Midbrain (tissue), 1 donor: ENCODE results near the gene OR1L8.
"Not testable (repeated sequence)": the region's sequence is repeated elsewhere in the genome, so short reads cannot be mapped to it uniquely, and the experiment has no call there.

Experiments used
- DNase-seq: peaks from one replicate; lab custom pipeline; 2025; lab: John Stamatoyannopoulos, UW

The OR1L8 gene, protein sequence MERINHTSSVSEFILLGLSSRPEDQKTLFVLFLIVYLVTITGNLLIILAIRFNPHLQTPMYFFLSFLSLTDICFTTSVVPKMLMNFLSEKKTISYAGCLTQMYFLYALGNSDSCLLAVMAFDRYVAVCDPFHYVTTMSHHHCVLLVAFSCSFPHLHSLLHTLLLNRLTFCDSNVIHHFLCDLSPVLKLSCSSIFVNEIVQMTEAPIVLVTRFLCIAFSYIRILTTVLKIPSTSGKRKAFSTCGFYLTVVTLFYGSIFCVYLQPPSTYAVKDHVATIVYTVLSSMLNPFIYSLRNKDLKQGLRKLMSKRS

DNA sequence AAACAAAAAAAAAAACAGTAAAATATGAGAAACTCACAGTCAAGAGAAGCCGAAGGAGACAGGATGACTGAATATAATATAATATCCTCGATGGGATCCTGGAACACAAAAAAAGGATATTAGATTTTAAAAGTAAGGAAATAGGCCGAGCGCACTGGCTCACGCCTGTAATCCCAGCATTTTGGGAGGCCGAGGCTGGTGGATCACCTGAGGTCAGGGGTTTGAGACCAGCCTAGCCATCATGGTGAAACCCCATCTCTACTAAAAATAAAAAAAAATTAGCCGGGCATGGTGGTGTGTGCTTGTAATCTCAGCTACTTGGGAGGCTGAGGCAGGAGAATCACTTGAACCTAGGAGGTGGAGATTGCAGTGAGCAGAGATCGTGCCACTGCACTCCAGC lies at the start of gene OR1L8:
OR1L8 (minus strand) TSS at position 101 of the 400 bp plus-strand sequence. CDS start 14,907 bp downstream, outside the sequence.
- not testable (repeated sequence) for DNase-seq

DNA sequence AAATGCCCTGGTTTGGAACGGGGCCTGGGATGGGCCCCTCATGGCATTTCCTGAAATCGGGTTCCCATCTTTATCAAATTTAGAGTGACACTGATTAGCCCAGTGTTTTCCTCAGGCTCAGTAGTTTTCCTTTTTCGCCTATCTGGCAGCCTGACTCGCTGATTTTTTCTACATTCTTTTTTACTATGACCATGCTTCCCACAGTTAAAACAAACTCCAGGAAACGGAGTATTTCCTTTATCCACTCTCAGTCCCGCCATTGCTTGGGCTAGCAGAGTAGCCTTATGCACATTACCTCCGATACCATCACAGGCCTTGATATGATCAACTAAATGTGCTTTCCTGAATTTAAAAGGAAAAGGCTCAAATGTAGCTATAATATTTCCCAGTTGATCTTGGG lies 36.8 kb upstream of the OR1L8 start:
- DNase-seq, result no peak

- DNase-seq, result no peak
Observed at GRCh38 chr9:122614362-122614761, 31.2 kb upstream of the OR1L8 start, which contains the start of gene OR1Q1. Gene OR1Q1 (plus strand): TSS chr9:122614738. CDS start chr9:122614738, 0 bp downstream.

GRCh38 chr9:122609804-122610203 lies 26.6 kb upstream of the OR1L8 start:
- DNase-seq, result no peak

DNA sequence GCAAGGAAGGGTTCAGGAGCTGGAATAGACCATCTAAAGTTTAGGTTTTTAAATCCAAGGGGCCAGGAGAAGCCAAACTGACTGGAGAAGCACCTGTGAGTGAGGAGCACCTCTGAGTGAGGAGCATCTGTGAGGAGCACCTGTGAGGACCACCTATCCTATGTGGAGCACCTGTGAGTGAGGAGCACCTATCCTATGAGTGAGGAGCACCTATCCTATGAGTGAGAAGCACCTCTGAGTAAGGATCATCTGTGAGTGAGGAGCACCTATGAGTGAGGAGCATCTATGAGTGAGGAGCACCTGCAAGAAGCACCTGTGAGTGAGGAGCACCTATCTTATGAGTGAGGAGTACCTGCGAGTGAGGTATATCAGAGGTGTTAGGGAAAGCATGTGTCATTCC lies 23.4 kb upstream of the OR1L8 start:
- no peak for DNase-seq

DNA sequence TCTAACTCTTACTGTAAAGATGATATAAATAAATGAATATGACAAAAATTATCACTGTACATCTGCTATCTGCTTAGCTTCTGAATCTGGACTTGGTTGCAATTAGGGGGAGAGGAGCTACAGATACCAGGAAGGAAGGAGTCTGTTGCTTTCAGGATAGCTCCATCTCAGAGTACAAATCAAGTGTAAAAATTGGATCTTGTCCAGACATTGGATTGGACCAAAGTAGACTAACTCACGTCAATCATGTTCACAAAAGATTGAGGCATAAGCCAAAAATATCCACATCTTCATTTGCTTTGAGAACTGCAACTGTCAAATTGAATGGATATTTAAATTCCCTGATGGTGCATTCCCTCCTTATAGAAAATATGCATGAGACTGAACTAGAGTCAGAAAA lies 22.5 kb upstream of the OR1L8 start:
- no peak for DNase-seq

GRCh38 chr9:122580360-122580759 lies 2.8 kb downstream of the OR1L8 start:
- no peak for DNase-seq

GRCh38 chr9:122579874-122580273 lies 3.3 kb downstream of the OR1L8 start:
- DNase-seq, result no peak

DNA sequence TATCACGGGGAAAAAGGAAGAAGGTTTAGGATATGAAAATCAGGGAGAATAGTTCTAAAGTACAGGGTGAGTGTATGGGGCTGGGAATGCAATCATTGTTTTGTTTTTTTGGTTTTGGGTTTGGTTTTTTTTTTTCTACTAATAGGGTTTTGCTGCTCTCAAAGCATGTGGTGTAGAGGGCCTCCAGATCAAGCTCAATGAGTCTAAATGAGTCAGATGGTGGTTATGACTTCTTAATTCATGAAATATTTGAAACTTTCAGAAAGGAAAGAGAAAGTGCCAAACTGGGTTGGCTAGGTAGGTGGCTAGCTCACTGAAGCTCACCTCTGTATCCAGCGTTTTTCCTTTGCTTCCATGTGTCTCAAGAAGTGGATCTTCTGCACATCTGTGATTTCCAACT lies 10.7 kb downstream of the OR1L8 start:
- no peak for DNase-seq

- no peak for DNase-seq
Observed at GRCh38 chr9:122567901-122568300, 15.3 kb downstream of the OR1L8 start.

DNA sequence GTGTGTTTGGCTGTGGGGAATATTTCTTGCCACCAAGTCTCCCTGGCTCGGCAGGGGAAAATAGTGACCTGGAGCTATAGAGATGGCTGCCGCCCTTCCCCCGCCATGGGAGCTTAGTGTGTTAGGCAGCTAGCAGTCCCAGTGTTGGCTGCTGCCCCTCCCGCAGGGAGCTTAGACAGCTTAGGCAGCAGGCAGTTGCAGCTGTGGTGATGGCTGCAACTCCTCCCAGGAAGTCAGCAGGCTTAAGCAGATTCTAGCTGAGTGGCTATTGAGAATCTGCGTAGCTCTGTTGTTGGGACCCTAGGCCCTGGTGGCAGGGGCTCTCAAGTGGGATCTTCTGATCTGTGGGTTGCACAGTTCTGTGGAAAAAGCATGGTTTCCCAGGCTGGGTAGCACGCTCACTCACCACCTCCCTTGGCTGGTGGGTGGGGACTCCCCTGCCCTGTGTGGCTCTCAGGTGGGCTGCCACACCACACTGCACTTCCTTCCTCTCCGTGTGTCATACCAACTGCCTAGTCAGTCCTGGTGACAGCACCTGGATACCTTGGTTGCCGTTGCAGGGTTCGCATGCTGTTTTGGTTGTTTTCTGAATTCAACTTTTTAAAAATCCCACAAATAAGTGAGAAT lies 20.9 kb downstream of the OR1L8 start:
- DNase-seq, result no peak

DNA sequence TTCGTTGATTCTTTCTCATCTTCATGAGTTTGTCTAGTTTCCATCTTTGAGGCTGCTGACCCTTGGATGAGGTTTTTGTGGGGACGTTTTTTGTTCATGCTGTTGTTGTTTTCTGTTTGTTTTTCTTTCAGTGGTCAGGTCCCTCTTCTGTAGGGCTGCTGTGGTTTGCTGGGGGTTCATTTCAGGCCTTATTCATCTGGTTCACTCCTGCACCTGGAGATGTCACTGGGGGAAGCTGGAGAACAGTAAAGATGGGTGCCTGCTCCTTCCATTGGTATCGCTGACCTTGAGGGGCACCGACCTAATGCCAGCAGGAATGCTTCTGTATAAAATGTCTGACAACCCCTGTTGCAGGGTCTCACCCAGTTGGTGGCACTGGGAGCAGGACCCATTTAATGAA lies 21.7 kb downstream of the OR1L8 start:
- no peak for DNase-seq

DNA sequence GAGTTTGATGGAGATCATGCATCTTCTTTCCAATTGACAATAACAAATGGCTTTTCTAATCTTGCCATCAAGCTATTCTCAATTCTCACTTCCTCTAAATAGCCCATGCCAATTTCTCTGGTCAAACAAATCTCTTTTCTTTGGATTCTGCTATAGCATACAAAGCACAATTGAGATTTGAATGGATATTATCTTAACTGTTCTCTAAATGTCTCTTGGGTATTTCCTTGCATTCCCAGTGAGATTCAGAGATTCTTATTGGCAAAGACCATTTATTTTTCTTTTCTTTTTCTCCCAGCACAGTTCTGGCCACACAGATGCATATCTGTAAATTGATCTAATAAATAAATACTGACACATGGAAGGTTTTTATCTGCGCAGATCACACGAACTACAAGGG lies 30.4 kb downstream of the OR1L8 start, which contains the start of gene OR1N2:
OR1N2 (plus strand) TSS at position 301 of the 400 bp plus-strand sequence. CDS start 100 bp downstream, outside the sequence.
- DNase-seq, result no peak

DNA sequence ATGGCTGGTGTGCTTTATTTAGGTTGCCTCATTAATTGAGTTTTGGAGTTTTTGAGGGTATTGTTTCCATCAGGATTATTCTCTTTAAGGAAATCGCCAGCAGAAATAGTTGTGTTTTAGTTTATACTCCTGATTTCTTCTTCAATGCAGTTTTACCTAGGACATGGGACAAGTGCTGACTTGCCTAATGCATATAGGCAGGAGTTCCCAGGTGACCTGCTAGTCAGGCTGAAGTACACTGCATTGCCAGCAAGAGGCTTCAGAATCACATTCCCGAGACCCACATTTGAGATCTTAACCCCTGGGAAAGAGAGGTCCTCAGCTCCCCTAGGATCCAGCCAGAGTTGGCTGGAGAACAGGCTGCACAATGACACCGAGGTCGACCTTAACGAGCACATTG lies 31.8 kb downstream of the OR1L8 start:
- DNase-seq, result no peak

DNA sequence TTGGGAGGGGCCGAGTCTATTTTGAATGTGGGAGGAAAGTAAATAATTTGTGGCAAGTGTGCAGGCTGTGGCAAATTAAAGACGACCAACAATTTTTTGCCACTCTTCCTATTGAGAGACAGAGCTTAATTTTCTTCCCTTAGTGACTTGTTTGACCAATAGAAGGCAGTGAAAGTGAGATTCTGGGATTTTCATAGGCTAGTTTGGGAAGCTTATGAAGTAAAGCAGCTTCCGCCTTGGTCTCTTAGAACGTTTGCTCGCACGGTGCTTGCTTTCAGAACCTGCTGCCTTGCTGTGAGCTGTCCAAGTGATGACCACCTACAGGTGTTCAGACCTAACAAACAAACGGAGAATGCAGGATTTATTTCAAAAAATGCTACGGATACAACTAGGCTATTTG lies 37.0 kb downstream of the OR1L8 start:
- no peak for DNase-seq

GRCh38 chr9:122538757-122539156 lies 44.4 kb downstream of the OR1L8 start:
- no peak for DNase-seq

- DNase-seq, result not testable (repeated sequence)
Observed at GRCh38 chr9:122537066-122537465, 46.1 kb downstream of the OR1L8 start.

GRCh38 chr9:122536134-122536533 lies 47.0 kb downstream of the OR1L8 start:
- no peak for DNase-seq

DNA sequence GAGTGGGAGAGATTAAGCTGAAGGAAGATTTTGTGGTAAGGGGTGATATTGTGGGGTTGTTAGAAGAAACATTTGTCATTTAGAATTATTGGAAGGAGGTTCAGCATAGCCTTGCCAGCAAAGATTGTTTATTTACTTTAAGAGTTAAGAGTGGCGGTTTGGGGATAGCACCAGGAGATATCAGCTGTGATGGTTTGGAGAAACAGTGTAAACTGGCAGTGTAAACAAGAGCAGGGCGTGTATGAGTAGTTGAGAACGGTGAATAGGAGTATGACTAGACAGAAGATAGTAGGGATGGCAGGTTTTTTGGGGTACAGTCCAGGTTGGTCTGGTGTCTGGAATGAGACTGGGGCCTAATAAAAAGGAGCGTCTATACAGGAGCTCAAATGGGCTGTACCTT lies 52.0 kb downstream of the OR1L8 start:
- not testable (repeated sequence) for DNase-seq

DNA sequence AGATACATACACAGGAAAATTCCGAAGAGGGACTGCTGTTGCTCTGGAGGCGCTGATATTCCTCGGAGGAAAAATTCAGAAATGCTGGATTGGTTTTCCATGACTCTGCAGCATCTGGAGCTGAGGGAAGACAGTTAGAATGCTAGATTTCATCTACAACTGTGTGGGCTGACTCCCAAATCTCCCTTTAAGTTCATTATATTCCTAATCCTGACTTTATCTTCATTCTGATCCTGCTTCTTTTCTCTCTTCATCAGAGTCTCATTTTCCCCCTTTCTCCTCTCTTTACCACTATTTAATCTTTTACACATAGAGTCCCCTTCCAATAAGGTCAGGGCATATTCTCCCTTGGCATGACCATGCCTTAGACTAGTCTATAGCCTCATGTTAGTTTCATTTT lies 56.0 kb downstream of the OR1L8 start, which contains the start of gene OR1N1:
OR1N1 (minus strand) TSS at position 101 of the 400 bp plus-strand sequence; CDS start at position 101, 0 bp downstream.
- DNase-seq, result no peak

GRCh38 chr9:122526602-122527001 lies 56.6 kb downstream of the OR1L8 start:
- no peak for DNase-seq

DNA sequence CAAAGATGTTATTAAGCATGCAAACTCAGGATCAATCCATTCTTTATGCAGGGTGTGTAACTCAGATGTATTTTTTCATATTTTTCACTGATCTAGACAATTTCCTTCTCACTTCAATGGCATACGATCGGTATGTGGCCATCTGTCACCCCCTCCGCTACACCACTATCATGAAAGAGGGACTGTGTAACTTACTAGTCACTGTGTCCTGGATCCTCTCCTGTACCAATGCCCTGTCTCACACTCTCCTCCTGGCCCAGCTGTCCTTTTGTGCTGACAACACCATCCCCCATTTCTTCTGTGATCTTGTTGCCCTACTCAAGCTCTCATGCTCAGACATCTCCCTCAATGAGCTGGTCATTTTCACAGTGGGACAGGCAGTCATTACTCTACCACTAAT lies 63.8 kb downstream of the OR1L8 start:
- no peak for DNase-seq

GRCh38 chr9:122518841-122519240 lies 64.3 kb downstream of the OR1L8 start, which contains the start of gene OR1J4:
Gene OR1J4 (plus strand): TSS chr9:122519141. CDS start chr9:122519141, 0 bp downstream.
- DNase-seq, result no peak
